Fibroblast of skin of left biceps (primary cell): ENCODE data around the gene CGB7.
"Not testable (repeated sequence)": the region's sequence is repeated elsewhere in the genome, so short reads cannot be mapped to it uniquely, and the experiment has no call there.

Experiments
- DNase-seq, 2 experiments: peaks; one replicate each; pipeline ENCODE4 v3.0.0-alpha.2; 2013; ENCODE audit warnings: low read depth in 2 of 2

CGB7 gene

GRCh38 chr19:49073514-49074378 lies 16.2 kb upstream of the CGB7 start:
- no peak for DNase-seq

DNA sequence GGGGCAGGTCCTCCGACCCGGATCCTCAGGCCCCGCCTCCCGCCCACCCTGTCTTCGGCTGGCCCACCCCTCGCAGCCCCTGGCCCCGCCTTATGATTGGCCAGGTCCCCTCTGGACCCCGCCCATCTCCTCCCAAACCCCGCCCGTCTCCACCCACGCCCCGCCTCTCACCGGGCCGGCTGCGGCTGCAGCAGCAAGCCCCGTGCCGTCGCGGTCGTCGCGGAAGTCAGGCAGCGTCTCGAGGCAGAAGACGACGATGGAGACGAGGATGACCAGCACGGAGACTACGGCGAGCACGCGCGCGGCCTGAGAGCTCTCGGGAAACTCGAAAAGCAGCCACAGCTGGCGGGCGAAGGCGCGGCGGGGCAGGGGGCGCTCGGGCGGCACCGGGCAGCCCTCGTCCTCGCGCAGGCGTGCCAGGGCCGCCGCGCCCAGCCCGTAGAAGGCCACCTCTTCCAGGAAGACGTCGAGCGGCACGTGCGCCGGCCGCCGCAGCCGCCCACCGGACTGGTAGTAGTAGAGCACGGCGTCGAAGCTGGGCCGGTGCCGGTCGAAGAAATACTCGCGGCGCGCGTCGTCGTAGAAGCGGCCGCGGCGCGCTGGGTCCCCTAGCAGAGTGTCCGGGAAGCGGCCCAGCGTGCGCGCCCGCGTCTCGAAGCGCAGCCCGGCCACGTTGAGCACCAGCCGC lies 14.5 kb upstream of the CGB7 start:
- DNase-seq, result no peak

- no peak for DNase-seq
Measured at GRCh38 chr19:49070416-49070815, 12.9 kb upstream of the CGB7 start.

- no peak for DNase-seq
Measured at GRCh38 chr19:49069026-49069425, 11.5 kb upstream of the CGB7 start.

- no peak for DNase-seq
Measured at GRCh38 chr19:49067554-49067953, 10.0 kb upstream of the CGB7 start.

DNA sequence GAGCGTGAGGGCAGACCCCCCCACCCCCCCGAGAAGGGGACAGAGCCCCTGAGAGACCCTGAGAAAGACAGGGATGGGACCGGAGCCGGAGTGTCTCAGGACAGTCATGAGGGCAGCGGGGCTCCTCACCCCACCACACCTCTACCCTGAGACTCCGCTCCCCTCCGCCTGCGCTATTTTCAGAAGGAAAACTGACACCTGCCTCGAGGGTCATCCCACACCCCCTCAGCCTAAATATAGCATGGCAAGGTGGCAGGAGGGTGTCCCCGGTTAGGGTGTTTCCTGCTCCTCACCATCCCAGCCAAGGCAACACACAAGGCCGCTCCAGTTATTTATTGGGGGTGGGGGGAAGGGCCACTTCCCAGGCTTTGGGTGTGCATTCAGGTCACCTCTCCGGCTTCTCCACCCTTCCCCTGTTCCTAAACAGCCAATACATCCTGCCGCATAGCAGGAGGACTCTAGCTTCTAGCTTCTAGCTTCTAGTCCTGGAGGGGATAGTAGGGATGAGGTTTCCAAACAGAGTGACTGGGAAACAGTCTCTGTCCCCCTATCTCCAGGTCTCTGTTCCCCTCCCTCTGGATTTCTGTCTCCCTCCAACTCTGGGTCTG lies 8.5 kb upstream of the CGB7 start:
- no peak for DNase-seq

DNA sequence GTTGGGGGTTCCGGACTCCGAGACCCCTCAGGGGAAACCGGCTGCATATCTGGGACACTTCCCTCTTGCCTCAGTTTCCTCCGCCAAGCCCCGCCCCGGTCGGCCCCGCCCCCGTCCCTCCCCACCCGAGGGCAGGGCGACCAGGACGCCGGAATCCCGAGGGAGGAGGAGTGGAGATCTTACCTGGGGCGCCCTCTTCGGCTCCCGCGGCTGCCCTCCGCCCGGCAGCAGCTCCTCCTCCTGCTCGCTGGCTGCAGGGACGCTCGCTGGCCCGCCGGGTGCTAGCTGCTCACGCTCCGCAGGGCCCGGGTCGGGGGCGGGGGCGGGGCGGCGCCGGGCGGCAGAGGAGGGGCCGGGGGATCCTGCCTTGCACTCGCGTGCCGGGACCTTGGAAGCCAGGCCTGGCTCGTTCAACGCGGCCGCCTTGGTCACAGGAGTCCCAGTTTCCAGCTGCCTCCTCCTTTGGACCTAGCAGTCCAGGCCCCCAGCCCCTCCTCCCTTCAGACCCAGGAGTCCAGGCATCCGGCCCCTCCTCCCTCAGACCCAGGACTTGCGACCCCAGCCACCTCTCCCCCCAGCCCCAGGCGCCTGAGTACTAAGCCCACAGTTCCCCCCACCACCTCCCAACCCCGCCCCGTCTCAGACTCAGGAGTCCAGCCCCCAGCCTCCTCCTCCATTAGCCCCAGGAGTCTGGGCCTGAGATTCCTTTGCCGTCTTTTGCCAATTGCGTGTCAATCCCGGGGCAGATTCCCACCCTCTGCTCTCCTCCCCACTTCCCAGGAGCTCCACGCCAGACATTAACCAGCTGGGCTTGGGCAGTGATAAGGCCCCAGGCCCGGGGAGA lies 7.4 kb upstream of the CGB7 start, which contains the start of gene NTF4:
NTF4 (minus strand) TSS at position 51 of the 844 bp plus-strand sequence. CDS start 2,821 bp downstream, outside the sequence.
- DNase-seq, result no peak

GRCh38 chr19:49064029-49064629 lies 6.6 kb upstream of the CGB7 start:
- DNase-seq, result no peak

DNA sequence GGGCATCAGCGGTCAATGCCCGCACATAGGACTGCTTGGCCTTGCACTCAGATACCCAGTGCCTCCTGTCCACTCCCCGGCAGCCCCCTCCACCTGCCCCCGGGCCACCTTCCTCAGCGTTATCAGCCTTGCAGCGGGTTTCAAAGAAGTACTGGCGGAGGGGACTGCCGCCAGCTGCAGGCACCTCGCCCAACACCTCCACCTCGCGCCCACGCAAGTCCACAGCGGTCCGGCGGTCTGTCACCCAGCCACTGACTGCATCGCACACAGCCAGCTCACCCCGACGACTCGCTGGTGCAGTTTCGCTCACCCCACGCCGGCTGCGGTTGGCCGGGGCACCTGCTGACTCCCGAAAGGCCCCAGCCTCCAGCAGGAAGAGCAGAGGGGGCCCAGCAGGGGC lies 3.9 kb upstream of the CGB7 start:
- no peak for DNase-seq

- no peak for DNase-seq
Measured at GRCh38 chr19:49061000-49061399, 3.5 kb upstream of the CGB7 start.

- DNase-seq, result no peak
Measured at GRCh38 chr19:49059053-49059452, 1.5 kb upstream of the CGB7 start.

- DNase-seq, result no peak
Measured at GRCh38 chr19:49058562-49058961, 1.0 kb upstream of the CGB7 start.

DNA sequence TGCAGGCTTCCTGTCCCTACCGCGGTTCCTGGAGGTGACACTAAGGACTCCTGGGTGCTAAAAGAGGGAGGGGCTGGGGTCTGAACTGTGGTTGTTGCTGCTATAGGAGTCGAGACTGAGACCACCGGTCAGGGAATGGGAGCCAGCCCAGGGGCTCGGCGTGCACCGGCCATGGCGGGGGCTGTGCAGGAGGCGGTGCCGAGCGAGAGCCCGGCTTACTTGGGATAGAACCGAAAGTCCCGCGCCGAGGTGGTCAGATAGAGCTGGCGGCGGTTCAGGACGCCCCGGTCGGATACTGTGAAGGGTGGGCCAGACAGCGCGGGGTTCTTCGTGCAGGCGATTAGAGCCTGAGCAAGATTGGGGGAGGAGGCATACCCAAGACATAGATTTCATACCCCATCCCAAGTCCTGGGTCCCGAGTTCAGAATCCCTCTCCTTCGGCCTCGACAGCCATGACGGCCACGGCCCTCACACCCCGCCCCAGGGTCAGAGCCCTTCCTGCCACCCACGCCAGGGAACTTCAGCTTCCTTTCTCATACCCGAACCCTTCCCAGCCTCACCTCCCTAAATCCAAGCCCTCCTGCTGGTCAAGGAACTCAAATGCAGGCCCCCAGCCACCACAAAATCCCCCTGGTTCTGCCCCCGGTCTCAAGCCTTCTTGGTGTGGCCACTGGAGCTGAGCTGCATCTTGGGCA lies 500 bp downstream of the CGB7 start:
- DNase-seq, result not testable (repeated sequence)

DNA sequence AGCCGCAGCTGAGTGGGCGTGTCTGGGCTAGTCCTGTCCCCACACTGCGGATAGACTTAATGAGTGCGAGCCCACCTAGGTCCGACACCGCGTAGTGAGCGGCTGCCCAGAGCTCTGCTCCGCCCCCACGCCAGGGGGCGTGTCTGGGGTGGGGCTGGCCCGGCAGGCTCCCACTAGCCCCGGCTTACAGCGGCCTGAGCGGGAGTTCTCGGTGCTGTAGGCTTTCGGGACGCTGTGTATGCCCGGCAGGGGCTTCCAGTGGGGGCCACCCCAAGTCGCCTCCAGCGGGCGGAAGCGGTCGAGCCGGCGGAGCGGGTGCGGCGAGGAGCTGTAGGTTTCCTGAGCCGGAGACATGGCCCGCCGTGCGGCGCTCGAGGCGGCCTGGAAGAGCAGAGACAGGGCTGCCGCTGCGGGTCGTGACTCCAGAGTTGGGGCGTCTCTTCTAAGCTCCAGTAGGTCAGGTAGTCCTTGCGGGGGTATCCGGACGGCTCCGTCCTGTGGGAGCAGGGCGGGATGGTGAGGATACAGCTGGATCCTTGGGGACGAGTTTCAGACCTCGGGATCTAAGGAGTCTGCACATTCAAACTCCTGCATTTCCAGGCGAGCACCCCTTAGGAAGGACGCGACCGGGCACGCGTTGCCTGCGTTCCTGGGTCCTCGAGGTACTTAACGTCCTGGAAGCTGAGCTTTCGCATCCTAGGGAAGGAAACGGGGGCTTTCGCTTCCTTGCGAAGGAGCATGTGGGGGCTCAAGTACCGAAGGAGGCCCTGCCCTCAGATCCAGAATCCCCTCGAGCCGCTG lies 1.2 kb downstream of the CGB7 start:
- DNase-seq, result no peak

DNA sequence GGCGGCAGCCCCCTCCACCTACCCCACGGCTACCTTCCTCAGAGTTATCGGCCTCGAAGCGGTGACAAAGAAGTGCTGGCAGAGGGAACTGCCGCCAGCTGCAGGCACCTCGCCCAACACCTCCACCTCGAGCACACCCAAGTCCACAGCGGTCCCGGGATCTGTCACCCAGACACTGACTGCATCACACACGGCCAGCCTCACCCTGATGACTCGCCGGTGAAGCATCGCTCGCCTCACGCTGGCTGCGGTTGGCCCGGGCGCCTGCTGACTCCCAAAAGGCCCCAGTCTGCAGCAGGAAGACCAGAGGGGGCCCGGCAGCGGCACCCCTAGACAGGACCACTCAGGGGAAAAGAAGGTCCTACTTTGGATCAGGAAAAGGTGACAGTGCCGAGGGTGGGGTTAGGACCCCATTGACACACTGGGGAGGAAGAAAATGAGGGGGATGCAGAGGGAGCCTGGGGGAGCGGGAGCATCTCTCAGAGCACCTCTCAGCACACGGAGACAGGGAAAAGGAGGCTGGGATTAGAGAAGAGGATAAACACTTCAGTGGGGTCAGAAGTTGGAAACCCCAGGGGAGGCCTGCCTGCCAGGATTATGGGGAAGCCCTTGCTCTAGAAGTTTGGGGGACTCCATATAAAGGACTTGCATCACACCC lies 7.0 kb downstream of the CGB7 start:
- DNase-seq, result not testable (repeated sequence)

DNA sequence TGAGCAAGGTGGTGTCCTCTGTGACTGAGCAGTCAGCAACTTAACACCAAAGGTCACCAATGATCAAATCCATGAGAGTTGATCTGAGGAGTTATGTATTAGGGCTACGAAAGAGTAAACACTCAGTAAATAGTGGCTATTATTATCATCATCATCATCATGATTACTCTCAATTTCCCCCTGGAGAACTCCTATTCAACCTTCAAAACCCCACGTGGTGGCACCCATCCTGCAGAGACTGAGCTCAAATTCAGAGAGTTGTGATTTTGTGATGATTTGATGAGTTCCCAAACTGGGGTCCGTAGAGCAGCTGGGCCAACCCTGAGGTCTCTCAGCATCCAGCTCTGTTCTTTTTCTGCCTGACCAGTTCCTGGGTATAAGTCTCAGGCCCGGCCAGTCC lies 7.7 kb downstream of the CGB7 start:
- not testable (repeated sequence) for DNase-seq

DNA sequence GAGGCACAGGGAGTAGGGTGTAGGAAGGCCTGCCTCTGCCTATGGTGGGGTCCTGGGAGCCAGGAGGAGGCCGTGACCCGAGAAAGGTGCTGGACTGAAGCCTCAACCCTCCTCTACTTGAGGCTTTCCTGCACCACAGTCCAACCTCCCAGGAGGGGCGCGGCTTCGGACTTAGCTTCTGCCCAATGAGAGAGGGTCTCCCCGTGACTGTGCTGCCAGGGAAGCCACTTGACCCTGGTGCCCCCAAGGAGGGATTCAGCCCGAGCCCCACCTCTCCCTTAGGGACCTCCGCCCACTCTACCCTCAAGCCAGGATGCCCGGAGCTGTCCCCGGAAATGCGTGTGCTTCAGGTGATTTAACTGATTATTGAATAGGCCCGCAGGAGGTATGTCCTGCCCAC lies 8.5 kb downstream of the CGB7 start, which contains the start of gene CGB8:
CGB8 (minus strand) TSS at position 101 of the 400 bp plus-strand sequence. CDS start 372 bp downstream, outside the sequence.
- DNase-seq, result not testable (repeated sequence)

DNA sequence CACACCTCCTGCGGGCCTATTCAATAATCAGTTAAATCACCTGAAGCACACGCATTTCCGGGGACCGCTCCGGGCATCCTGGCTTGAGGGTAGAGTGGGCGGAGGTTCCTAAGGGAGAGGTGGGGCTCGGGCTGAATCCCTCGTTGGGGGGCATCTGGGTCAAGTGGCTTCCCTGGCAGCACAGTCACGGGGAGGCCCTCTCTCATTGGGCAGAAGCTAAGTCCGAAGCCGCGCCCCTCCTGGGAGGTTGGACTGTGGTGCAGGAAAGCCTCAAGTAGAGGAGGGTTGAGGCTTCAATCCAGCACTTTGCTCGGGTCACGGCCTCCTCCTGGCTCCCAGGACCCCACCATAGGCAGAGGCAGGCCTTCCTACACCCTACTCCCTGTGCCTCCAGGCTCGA lies 14.0 kb downstream of the CGB7 start, which contains the start of gene CGB5:
CGB5 (plus strand) TSS at position 301 of the 400 bp plus-strand sequence. CDS start 362 bp downstream, outside the sequence.
- not testable (repeated sequence) for DNase-seq

- not testable (repeated sequence) for DNase-seq
Measured at GRCh38 chr19:49042666-49043065, 14.9 kb downstream of the CGB7 start.
